ENCODE data around the gene HUNK. TPM values are rescaled to one million over a fixed set of nuclear protein-coding genes. Genes with fewer than 3 reads are reported as not detected.
A peak's percentile ranks its signal among the peaks of the same experiment; 100 is the strongest.

HUNK gene
- total RNA-seq, 1 donor from 2014 or later = 60.6 TPM

DNA sequence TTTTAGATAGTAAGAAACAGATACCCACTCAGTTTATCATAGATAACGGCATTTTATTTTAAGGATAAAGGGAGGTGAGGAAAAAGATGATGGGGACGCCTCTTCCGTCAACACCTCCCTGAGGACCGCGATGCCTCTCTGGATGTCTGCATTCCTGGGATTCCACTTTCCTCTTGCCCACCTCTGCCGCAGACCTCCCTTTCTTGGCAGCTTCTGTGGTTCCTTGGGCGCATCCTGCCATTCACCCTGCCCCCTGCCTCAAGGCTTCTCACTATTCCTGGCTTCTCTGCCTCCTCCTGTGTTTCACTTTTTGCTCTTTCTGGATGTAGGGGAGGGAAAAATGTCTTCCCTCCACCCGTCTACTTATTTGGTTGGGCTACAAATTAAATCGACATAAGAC, 19.9 kb downstream of the HUNK start:
- DNase-seq (ENCODE audit: low spot score in 2 of 2, unreplicated experiment in 2 of 2) = no peak
- Mint-ChIP-seq H3K4me1 (peaks cover 77% of the 10 kb centered on the region), H3K36me3 (no peaks in the 10 kb centered on the region), H3K4me3 (no peak overlapping the region), H3K27me3 (ENCODE audit: low read depth) (no peaks in the 10 kb centered on the region), H3K27ac (peak overlapping the region; percentile 78), H3K9me3 (no peaks in the 10 kb centered on the region)
- TF ChIP-seq, protein P1, sequence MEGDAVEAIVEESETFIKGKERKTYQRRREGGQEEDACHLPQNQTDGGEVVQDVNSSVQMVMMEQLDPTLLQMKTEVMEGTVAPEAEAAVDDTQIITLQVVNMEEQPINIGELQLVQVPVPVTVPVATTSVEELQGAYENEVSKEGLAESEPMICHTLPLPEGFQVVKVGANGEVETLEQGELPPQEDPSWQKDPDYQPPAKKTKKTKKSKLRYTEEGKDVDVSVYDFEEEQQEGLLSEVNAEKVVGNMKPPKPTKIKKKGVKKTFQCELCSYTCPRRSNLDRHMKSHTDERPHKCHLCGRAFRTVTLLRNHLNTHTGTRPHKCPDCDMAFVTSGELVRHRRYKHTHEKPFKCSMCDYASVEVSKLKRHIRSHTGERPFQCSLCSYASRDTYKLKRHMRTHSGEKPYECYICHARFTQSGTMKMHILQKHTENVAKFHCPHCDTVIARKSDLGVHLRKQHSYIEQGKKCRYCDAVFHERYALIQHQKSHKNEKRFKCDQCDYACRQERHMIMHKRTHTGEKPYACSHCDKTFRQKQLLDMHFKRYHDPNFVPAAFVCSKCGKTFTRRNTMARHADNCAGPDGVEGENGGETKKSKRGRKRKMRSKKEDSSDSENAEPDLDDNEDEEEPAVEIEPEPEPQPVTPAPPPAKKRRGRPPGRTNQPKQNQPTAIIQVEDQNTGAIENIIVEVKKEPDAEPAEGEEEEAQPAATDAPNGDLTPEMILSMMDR (IDR thresholded peaks at IDR 0.05; ENCODE audit: unreplicated experiment) = no peak

DNA sequence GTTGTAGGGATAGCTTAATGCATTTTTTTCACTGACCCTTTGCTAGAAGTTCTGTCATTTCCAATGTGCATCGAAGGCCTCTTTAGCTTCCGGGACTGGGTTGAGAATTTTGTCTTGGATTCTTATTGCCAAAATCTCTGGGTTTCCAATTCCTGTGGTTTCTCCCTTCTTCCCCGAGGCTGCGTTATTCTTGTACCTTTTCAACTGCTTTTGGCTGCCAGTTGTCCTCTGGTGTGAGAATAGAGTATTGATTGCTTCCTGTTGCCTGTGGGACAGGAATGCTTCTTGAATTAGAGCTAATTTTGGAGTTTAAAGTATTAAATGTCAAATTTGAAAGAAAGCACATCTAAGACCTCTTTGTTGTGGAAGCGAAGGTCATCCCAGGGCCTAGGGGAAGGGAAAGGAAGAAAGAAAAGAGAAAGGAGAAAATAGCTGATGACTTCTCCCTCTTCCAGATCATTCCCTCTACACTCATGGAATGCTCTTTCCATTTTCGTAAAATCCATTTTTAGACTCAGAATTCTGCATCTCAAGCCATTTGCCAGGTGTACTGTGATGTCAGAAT, 21.1 kb downstream of the HUNK start:
- H3K4me3 Mint-ChIP-seq = no peak overlapping the region

DNA sequence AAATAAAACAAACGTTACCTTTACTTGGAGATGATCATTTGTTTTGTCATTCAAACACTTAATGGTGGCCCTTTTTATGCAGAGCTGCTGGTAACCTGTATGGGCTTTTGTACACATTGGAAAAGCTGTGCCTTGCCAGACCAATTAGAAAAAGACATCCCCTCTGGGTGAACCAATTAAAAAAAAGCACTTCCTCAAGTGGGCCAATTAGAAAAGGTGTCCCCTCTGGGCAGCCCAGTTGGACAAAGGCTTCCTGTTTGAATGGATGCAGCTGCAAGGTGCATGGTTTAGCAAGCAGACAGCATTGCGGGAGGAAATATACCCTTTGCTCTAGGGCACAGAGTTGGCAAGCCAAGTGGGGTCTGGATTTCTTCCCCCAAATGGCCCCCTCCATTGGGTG, 21.6 kb downstream of the HUNK start:
- TF ChIP-seq, protein P1 (IDR thresholded peaks at IDR 0.05; ENCODE audit: unreplicated experiment) = no peak

More for the DNA sequence above, 21.1 kb downstream of the HUNK start:
- Mint-ChIP-seq H3K27ac (peak overlapping the region; percentile 78), H3K9me3 (no peaks in the 10 kb centered on the region), H3K4me1 (peaks cover 73% of the 10 kb centered on the region), H3K27me3 (ENCODE audit: low read depth) (no peaks in the 10 kb centered on the region), H3K36me3 (no peaks in the 10 kb centered on the region)
- DNase-seq (ENCODE audit: low spot score in 2 of 2, unreplicated experiment in 2 of 2) = no peak
- TF ChIP-seq, protein P1 (IDR thresholded peaks at IDR 0.05; ENCODE audit: unreplicated experiment) = no peak

DNA sequence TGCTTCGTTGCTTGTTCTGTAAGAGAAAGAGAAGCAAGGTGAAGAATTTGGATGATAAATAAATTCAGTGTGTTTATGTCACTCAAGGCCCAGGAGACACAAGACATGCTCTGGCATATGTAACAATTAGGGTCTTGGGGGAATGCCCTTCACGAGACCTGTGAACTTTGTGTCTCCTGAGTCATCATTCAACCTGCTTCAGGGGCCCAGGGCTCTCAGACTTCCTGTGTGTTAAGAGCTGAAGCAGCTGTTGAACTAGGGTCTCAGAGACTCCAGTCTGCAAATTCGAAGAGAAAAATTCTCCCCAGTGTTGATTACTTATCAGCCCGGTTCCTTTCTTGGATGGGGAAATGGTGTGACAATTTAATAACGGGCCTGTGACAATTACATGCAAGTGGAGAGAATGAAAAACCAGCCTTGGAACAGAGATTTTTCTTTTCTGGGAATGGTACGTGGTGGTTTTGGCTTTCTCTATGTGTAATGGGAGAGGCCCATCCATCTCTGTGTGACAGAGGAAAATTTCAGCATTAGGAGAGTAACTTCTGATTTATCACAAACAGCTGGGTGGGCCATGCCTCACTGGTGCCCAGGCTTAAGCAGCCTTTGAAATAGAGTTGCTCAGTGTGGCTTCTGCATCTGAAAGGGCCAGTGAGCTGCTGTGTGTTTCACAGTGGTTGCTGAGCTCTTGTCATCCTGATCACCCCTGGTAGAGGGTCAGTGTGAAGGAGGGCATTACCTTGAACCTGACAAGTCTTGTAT, 22.4 kb downstream of the HUNK start:
- peak overlapping the region; percentile 91 for H3K27ac Mint-ChIP-seq
- no peaks in the 10 kb centered on the region for H3K9me3 Mint-ChIP-seq
- no peak overlapping the region for H3K4me3 Mint-ChIP-seq
- DNase-seq (ENCODE audit: low spot score in 2 of 2, unreplicated experiment in 2 of 2) = no peak
- peaks cover 74% of the 10 kb centered on the region for H3K4me1 Mint-ChIP-seq
- no peaks in the 10 kb centered on the region for H3K27me3 Mint-ChIP-seq (ENCODE audit: low read depth)
- TF ChIP-seq, protein P1 (IDR thresholded peaks at IDR 0.05; ENCODE audit: unreplicated experiment) = no peak
- no peaks in the 10 kb centered on the region for H3K36me3 Mint-ChIP-seq

More for the DNA sequence above, 21.6 kb downstream of the HUNK start:
- Mint-ChIP-seq H3K4me3 (no peak overlapping the region), H3K9me3 (no peaks in the 10 kb centered on the region), H3K27me3 (ENCODE audit: low read depth) (no peaks in the 10 kb centered on the region), H3K27ac (peak overlapping the region; percentile 91), H3K36me3 (no peaks in the 10 kb centered on the region), H3K4me1 (peaks cover 74% of the 10 kb centered on the region)
- no peak for DNase-seq (ENCODE audit: low spot score in 2 of 2, unreplicated experiment in 2 of 2)

DNA sequence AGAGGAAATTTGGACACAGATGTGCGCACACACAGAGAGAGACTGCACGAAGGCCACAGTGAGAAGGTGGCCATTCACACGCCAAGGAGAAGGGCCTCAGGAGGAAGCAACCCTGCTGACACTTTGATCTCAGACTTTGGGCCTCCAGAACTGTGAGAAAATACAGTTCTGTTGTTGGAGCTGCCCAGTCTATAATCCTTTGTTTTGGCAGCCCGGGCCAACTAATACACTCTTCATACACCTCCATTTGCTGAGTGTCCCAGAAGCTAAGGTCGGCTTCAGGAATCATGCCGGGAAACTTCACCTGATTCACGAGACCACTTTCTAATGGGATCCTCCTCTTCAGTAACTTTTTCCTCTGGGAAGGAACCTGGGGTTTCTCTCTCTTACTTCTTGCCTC, 23.2 kb downstream of the HUNK start:
- no peaks in the 10 kb centered on the region for H3K9me3 Mint-ChIP-seq
- peak overlapping the region; percentile 91 for H3K27ac Mint-ChIP-seq
- H3K4me3 Mint-ChIP-seq = no peak overlapping the region
- peaks cover 71% of the 10 kb centered on the region for H3K4me1 Mint-ChIP-seq
- TF ChIP-seq, protein P1 (IDR thresholded peaks at IDR 0.05; ENCODE audit: unreplicated experiment) = no peak
- DNase-seq (ENCODE audit: low spot score in 2 of 2, unreplicated experiment in 2 of 2) = no peak
- H3K36me3 Mint-ChIP-seq = no peaks in the 10 kb centered on the region
- no peaks in the 10 kb centered on the region for H3K27me3 Mint-ChIP-seq (ENCODE audit: low read depth)
